Measurements from ENCODE around the gene CDKL4. TPM values are rescaled to one million over a fixed set of nuclear protein-coding genes. Genes with fewer than 3 reads are reported as not detected.
"Not testable (repeated sequence)": the region's sequence is repeated elsewhere in the genome, so short reads cannot be mapped to it uniquely, and the experiment has no call there.

CDKL4 gene
- total RNA-seq, 6 experiments from 2014 or later = 0.14 to 0.54 (median 0.34) TPM; not detected in 1

GRCh38 chr2:39146630-39147029 is 97.1 kb downstream of the CDKL4 start:
- TF ChIP-seq CTCF (IDR thresholded peaks at IDR 0.05) = no peak
- Mint-ChIP-seq H3K4me3 (no peak overlapping the region), H3K4me1 (ENCODE audit: low read depth) (peaks cover 3% of the 10 kb centered on the region; the same call in 1 of the 2 replicates), H3K27me3 (ENCODE audit: insufficient read depth) (peaks cover 4% of the 10 kb centered on the region; the same call in 1 of the 2 replicates), H3K9me3 (no peaks in the 10 kb centered on the region), H3K27ac (no peak overlapping the region), H3K36me3 (ENCODE audit: low read depth) (no peaks in the 10 kb centered on the region)
- no peak for DNase-seq

GRCh38 chr2:39145906-39146421 is 97.8 kb downstream of the CDKL4 start:
- no peak for TF ChIP-seq CTCF (IDR thresholded peaks at IDR 0.05)
- Mint-ChIP-seq H3K27ac (no peak overlapping the region), H3K36me3 (ENCODE audit: low read depth) (no peaks in the 10 kb centered on the region), H3K4me1 (ENCODE audit: low read depth) (peaks cover 9% of the 10 kb centered on the region), H3K9me3 (no peaks in the 10 kb centered on the region), H3K27me3 (ENCODE audit: insufficient read depth) (peaks cover 4% of the 10 kb centered on the region; the same call in 1 of the 2 replicates), H3K4me3 (no peak overlapping the region)
- DNase-seq = no peak

GRCh38 chr2:39144416-39144815 is 99.4 kb downstream of the CDKL4 start:
- TF ChIP-seq CTCF (IDR thresholded peaks at IDR 0.05) = no peak
- Mint-ChIP-seq H3K4me3 (no peak overlapping the region), H3K9me3 (no peaks in the 10 kb centered on the region), H3K4me1 (ENCODE audit: low read depth) (peaks cover 9% of the 10 kb centered on the region), H3K27ac (no peak overlapping the region), H3K27me3 (ENCODE audit: insufficient read depth) (peaks cover 4% of the 10 kb centered on the region), H3K36me3 (ENCODE audit: low read depth) (no peaks in the 10 kb centered on the region)
- DNase-seq = no peak

GRCh38 chr2:39142904-39143605 is 100.7 kb downstream of the CDKL4 start:
- DNase-seq = no peak
- Mint-ChIP-seq H3K27me3 (ENCODE audit: insufficient read depth) (peaks cover 4% of the 10 kb centered on the region), H3K4me3 (no peak overlapping the region), H3K4me1 (ENCODE audit: low read depth) (peaks cover 9% of the 10 kb centered on the region), H3K27ac (no peak overlapping the region), H3K36me3 (ENCODE audit: low read depth) (no peaks in the 10 kb centered on the region), H3K9me3 (no peaks in the 10 kb centered on the region)
- TF ChIP-seq CTCF (IDR thresholded peaks at IDR 0.05) = no peak

- no peak for DNase-seq
- H3K4me3 Mint-ChIP-seq = no peak overlapping the region
- no peak for TF ChIP-seq CTCF (IDR thresholded peaks at IDR 0.05)
- no peaks in the 10 kb centered on the region for H3K36me3 Mint-ChIP-seq (ENCODE audit: low read depth)
- peaks cover under 1% of the 10 kb centered on the region for H3K27me3 Mint-ChIP-seq (ENCODE audit: insufficient read depth)
- H3K9me3 Mint-ChIP-seq = no peaks in the 10 kb centered on the region
- H3K4me1 Mint-ChIP-seq (ENCODE audit: low read depth) = peaks cover 9% of the 10 kb centered on the region
- H3K27ac Mint-ChIP-seq = no peak overlapping the region
Observed at GRCh38 chr2:39141334-39142271, 102.2 kb downstream of the CDKL4 start.

- H3K9me3 Mint-ChIP-seq; H3K4me1 Mint-ChIP-seq (ENCODE audit: low read depth); H3K27ac Mint-ChIP-seq; H3K4me3 Mint-ChIP-seq; DNase-seq; H3K36me3 Mint-ChIP-seq (ENCODE audit: low read depth); H3K27me3 Mint-ChIP-seq (ENCODE audit: insufficient read depth): not testable (repeated sequence)
Observed at GRCh38 chr2:39140948-39141333, 102.8 kb downstream of the CDKL4 start.

Data from HFFc6 (cell line).